Testis (tissue), 3 donors: ENCODE measurements around the gene HRG. TPM values are rescaled to one million over a fixed set of nuclear protein-coding genes. Genes with fewer than 3 reads are reported as not detected.

Experiments
- DNase-seq: peaks from one replicate; pipeline ENCODE4 v3.0.0-alpha.2; 2019
- H3K27ac ChIP-seq, 2 donors: fragments of 200-600 bp; sonication (generic); one replicate each; pipeline ENCODE4 v1.5.1; 2019
- H3K27me3 ChIP-seq: fragments of 200-600 bp; sonication (generic); one replicate; pipeline ENCODE4 v1.5.1; 2019
- H3K36me3 ChIP-seq: fragments of 200-600 bp; sonication (generic); one replicate; pipeline ENCODE4 v1.5.1; 2017; ENCODE audit warnings: low read depth; ENCODE audit errors: missing control alignments
- H3K4me1 ChIP-seq: fragments of 200-600 bp; sonication (generic); one replicate; pipeline ENCODE4 v1.5.1; 2019
- H3K4me3 ChIP-seq, 2 donors: fragments of 200-600 bp; sonication (generic); one replicate each; pipeline ENCODE4 v1.5.1; 2017 to 2019
- H3K9me3 ChIP-seq: fragments of 200-600 bp; sonication (generic); one replicate; pipeline ENCODE4 v1.5.1; 2017
- CTCF ChIP-seq, 3 experiments: fragments of 450-650 bp in 2 of 3; fragments of 200-600 bp in 1 of 3; sonication (generic) in 1 of 3; IDR thresholded peaks; one replicate each; pipeline ENCODE4 v1.5.1; 2016 to 2019; ENCODE audit warnings: antibody characterized with exemption in 3 of 3, mild to moderate bottlenecking in 2 of 3, moderate library complexity in 1 of 3
- POLR2A ChIP-seq: fragments of 450-650 bp; IDR thresholded peaks from one replicate; pipeline ENCODE4 v1.6.1; 2017; ENCODE audit warnings: antibody characterized with exemption, mild to moderate bottlenecking, moderate library complexity
- WGBS, 2 donors: methylation state at CpG; one replicate each; pipeline ENCODE4 v1.1.5; 2018; 5-methylcytosine and 5-hydroxymethylcytosine counted together
- intact Hi-C: fragments of 100-400 bp; cut with DNase I; formaldehyde crosslinking; loops from one replicate; pipeline ENCODE4 v1.15.1; 2023; ENCODE audit warnings: low total_unique reads
- polyA plus RNA-seq: library from polyadenylated mRNA; stranded (reverse); fragments of 350-450 nt; fragmentation: Illumina TruSeq; extraction: RNeasy Lipid Tissue Mini Kit (QIAGEN cat#74804); gene quantifications from one replicate; pipeline ENCODE4 v1.2.3, GENCODE V29; 2014; ENCODE audit warnings: low read depth, low replicate concordance; ENCODE audit not compliant: insufficient read depth
- total RNA-seq, 2 donors: library from RNA; depleted of rRNA; stranded (reverse); fragments of >200 nt; gene quantifications; one replicate each; pipeline ENCODE4 v1.2.3, GENCODE V29; 2016

HRG gene
- total and polyA plus RNA-seq, 3 donors from 2014 or later, result 0.16 TPM; not detected in 2

- TF ChIP-seq CTCF (IDR thresholded peaks at IDR 0.05), result no peak
- TF ChIP-seq POLR2A, result no peak
- intact Hi-C loops, result no loop called here
- no peak overlapping the region for H3K27ac ChIP-seq
- 86 to 92% methylated on average over 3 of the region's 3 CpGs for WGBS, 2 donors
- no peak overlapping the region for H3K4me3 ChIP-seq
- H3K36me3 ChIP-seq, result no peaks in the 10 kb centered on the region
- DNase-seq, result no peak
- no peaks in the 10 kb centered on the region for H3K9me3 ChIP-seq
- no peaks in the 10 kb centered on the region for H3K27me3 ChIP-seq
- H3K4me1 ChIP-seq, result no peaks in the 10 kb centered on the region
These were observed 21.1 kb upstream of the HRG start for GRCh38 chr3:186644683-186645082.

- DNase-seq, result no peak
- Histone ChIP-seq H3K27me3 (no peaks in the 10 kb centered on the region), H3K27ac (no peak overlapping the region), H3K4me1 (no peaks in the 10 kb centered on the region), H3K4me3 (no peak overlapping the region), H3K36me3 (no peaks in the 10 kb centered on the region), H3K9me3 (no peaks in the 10 kb centered on the region)
- intact Hi-C loops, result no loop called here
- TF ChIP-seq POLR2A, result no peak
- TF ChIP-seq CTCF (IDR thresholded peaks at IDR 0.05), result no peak
- WGBS, 2 donors, result 81 to 86% methylated on average over 4 of the region's 4 CpGs
These were observed 19.7 kb upstream of the HRG start for GRCh38 chr3:186646106-186646505.

- no peak overlapping the region for H3K27ac ChIP-seq
- no peaks in the 10 kb centered on the region for H3K27me3 ChIP-seq
- H3K4me1 ChIP-seq, result no peaks in the 10 kb centered on the region
- no peaks in the 10 kb centered on the region for H3K9me3 ChIP-seq
- intact Hi-C loops, result no loop called here
- no peaks in the 10 kb centered on the region for H3K36me3 ChIP-seq
- WGBS, 2 donors, result 65 to 79% methylated on average over 1 of the region's 1 CpG
- TF ChIP-seq CTCF (IDR thresholded peaks at IDR 0.05), result no peak
- no peak for TF ChIP-seq POLR2A
- no peak overlapping the region for H3K4me3 ChIP-seq
- DNase-seq, result no peak
These were observed 19.0 kb upstream of the HRG start for GRCh38 chr3:186646841-186647240.

- intact Hi-C loops, result no loop called here
- Histone ChIP-seq H3K9me3 (no peaks in the 10 kb centered on the region), H3K4me1 (no peaks in the 10 kb centered on the region), H3K27me3 (no peaks in the 10 kb centered on the region), H3K36me3 (no peaks in the 10 kb centered on the region), H3K4me3 (no peak overlapping the region), H3K27ac (no peak overlapping the region)
- 89 to 100% methylated on average over 1 of the region's 1 CpG for WGBS, 2 donors
- TF ChIP-seq CTCF (IDR thresholded peaks at IDR 0.05) (no peak), POLR2A (no peak)
- DNase-seq, result no peak
These were observed 17.0 kb upstream of the HRG start for GRCh38 chr3:186648851-186649250.

- intact Hi-C loops, result no loop called here
- Histone ChIP-seq H3K27me3 (no peaks in the 10 kb centered on the region), H3K27ac (no peak overlapping the region), H3K9me3 (no peaks in the 10 kb centered on the region), H3K4me3 (no peak overlapping the region), H3K4me1 (no peaks in the 10 kb centered on the region), H3K36me3 (no peaks in the 10 kb centered on the region)
- 84 to 96% methylated on average over 3 of the region's 3 CpGs for WGBS, 2 donors
- TF ChIP-seq POLR2A (no peak), CTCF (IDR thresholded peaks at IDR 0.05) (no peak)
- no peak for DNase-seq
These were observed 14.1 kb upstream of the HRG start for GRCh38 chr3:186651678-186652215.
